ENCODE measurements around the gene LMBR1L. TPM values are rescaled to one million over a fixed set of nuclear protein-coding genes. Genes with fewer than 3 reads are reported as not detected.
A peak's percentile ranks its signal among the peaks of the same experiment; 100 is the strongest.

The LMBR1L gene
- total and polyA plus RNA-seq, 10 of the 15 experiments (the other 5 are each of a cell fraction or from before 2014, with no cell fraction given) = 2.1 to 42.6 (median 20.0) TPM

DNA sequence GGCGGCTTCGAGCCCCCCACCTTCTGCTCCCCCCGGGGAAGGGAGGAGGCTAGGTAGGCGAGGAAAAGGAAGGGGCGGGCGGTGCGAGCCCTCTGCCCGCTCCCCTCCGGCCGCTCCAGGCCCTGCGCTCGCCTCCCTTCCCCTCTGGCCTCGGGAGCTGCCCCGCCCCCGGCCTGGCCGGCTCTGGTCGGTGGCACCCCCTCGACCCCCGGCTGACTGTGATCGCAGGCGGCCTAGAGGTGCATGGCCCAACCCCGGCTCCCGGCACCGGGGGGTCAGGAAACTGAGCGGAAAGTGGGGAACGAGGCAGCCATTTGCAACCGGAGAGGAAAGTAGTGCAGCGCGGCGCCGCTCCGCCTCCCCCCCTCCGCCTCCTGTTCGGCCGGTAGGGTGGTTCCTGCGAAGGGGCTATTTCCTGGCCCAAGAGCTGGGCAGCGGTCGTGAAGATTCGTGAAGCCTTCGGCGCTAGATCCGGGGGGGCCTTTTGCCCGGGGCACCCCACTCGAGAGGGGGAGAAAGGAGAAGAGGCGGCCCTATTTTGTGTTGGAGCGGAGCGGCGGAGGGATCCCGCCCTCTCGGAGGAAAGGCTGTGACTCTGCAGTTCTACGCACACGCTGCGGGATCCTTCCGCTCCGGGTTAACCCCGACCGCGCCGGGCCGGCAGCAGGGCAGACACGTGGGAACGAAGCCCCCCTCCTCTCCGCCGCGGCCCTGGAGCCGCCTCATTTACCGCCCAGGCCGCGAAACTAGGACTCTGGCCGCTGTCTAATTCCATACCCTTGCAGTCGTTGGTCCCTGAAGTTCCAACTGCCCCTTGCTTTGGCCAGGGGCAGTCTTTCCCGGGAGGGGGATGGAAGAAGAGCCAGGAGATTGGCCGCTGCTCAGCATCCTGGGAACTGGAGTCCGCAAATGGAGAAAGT is 50.1 kb downstream of the LMBR1L start, which contains the start of gene KMT2D (continued):
- 0 out of 2 replicates have a peak, but pooled peaks have one; percentile 50 for TF ChIP-seq MTA3 (IDR thresholded peaks at IDR 0.05; ENCODE audit: borderline replicate concordance, low read length)
- 0 out of 4 replicates have a peak, but pooled peaks of 1 of the 2 experiments have one; percentile 6 for TF ChIP-seq CEBPB (IDR thresholded peaks at IDR 0.05; ENCODE audit: borderline replicate concordance in 1 of 2, low read depth in 2 of 2, low read length in 2 of 2)
- TF ChIP-seq MXI1 (IDR thresholded peaks at IDR 0.05; ENCODE audit: low read depth, low read length) = peak; percentile 94
- TF ChIP-seq, protein P1, sequence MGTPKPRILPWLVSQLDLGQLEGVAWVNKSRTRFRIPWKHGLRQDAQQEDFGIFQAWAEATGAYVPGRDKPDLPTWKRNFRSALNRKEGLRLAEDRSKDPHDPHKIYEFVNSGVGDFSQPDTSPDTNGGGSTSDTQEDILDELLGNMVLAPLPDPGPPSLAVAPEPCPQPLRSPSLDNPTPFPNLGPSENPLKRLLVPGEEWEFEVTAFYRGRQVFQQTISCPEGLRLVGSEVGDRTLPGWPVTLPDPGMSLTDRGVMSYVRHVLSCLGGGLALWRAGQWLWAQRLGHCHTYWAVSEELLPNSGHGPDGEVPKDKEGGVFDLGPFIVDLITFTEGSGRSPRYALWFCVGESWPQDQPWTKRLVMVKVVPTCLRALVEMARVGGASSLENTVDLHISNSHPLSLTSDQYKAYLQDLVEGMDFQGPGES (IDR thresholded peaks at IDR 0.05) = no peak
- peak; percentile 94 for TF ChIP-seq YY1 (IDR thresholded peaks at IDR 0.05; ENCODE audit: low read depth, low read length)
- no peak for TF ChIP-seq NFXL1 (IDR thresholded peaks at IDR 0.05; ENCODE audit: borderline replicate concordance)
- TF ChIP-seq, protein P2, sequence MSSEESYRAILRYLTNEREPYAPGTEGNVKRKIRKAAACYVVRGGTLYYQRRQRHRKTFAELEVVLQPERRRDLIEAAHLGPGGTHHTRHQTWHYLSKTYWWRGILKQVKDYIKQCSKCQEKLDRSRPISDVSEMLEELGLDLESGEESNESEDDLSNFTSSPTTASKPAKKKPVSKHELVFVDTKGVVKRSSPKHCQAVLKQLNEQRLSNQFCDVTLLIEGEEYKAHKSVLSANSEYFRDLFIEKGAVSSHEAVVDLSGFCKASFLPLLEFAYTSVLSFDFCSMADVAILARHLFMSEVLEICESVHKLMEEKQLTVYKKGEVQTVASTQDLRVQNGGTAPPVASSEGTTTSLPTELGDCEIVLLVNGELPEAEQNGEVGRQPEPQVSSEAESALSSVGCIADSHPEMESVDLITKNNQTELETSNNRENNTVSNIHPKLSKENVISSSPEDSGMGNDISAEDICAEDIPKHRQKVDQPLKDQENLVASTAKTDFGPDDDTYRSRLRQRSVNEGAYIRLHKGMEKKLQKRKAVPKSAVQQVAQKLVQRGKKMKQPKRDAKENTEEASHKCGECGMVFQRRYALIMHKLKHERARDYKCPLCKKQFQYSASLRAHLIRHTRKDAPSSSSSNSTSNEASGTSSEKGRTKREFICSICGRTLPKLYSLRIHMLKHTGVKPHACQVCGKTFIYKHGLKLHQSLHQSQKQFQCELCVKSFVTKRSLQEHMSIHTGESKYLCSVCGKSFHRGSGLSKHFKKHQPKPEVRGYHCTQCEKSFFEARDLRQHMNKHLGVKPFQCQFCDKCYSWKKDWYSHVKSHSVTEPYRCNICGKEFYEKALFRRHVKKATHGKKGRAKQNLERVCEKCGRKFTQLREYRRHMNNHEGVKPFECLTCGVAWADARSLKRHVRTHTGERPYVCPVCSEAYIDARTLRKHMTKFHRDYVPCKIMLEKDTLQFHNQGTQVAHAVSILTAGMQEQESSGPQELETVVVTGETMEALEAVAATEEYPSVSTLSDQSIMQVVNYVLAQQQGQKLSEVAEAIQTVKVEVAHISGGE (CRISPR knock-in tag; IDR thresholded peaks at IDR 0.05) = no peak
- TF ChIP-seq, protein P3, sequence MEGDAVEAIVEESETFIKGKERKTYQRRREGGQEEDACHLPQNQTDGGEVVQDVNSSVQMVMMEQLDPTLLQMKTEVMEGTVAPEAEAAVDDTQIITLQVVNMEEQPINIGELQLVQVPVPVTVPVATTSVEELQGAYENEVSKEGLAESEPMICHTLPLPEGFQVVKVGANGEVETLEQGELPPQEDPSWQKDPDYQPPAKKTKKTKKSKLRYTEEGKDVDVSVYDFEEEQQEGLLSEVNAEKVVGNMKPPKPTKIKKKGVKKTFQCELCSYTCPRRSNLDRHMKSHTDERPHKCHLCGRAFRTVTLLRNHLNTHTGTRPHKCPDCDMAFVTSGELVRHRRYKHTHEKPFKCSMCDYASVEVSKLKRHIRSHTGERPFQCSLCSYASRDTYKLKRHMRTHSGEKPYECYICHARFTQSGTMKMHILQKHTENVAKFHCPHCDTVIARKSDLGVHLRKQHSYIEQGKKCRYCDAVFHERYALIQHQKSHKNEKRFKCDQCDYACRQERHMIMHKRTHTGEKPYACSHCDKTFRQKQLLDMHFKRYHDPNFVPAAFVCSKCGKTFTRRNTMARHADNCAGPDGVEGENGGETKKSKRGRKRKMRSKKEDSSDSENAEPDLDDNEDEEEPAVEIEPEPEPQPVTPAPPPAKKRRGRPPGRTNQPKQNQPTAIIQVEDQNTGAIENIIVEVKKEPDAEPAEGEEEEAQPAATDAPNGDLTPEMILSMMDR (IDR thresholded peaks at IDR 0.05 in 2 of 3, conservative IDR thresholded peaks at IDR 0.05 in 1 of 3; ENCODE audit: control insufficient read depth in 2 of 3, extremely low read depth in 1 of 3, insufficient read depth in 1 of 3, low read depth in 3 of 3, low read length in 3 of 3) = peak in 1 of 3 experiments; percentile 28; a peak in 1 of 6 replicates
- TF ChIP-seq JUND (IDR thresholded peaks at IDR 0.05; ENCODE audit: low read depth, low read length) = no peak
- peak; percentile 87; the same call in 1 of the 2 replicates for TF ChIP-seq CBFB (IDR thresholded peaks at IDR 0.05; ENCODE audit: low read depth)
- peak; percentile 26; the same call in 1 of the 2 replicates for TF ChIP-seq RFX5 (IDR thresholded peaks at IDR 0.05; ENCODE audit: low read depth, low read length)
- TF ChIP-seq POLR2AphosphoS5 (IDR thresholded peaks at IDR 0.05; ENCODE audit: low read length) = peak; percentile 56; the same call in 1 of the 2 replicates
- TF ChIP-seq TCF7 (IDR thresholded peaks at IDR 0.05; ENCODE audit: borderline replicate concordance) = peak; percentile 78
- peak; percentile 61; the same call in 1 of the 2 replicates for TF ChIP-seq ZSCAN29 (IDR thresholded peaks at IDR 0.05)
- TF ChIP-seq CHD1 (IDR thresholded peaks at IDR 0.05; ENCODE audit: low read depth, low read length) = no peak
- peak; percentile 55; the same call in 1 of the 2 replicates for TF ChIP-seq GABPA (IDR thresholded peaks at IDR 0.05; ENCODE audit: low read depth)
- peak; percentile 98 for TF ChIP-seq CHD2 (IDR thresholded peaks at IDR 0.05; ENCODE audit: borderline replicate concordance, low read depth, low read length)
- no peak for TF ChIP-seq SMAD1 (IDR thresholded peaks at IDR 0.05; ENCODE audit: low read depth, partially characterized antibody)
- TF ChIP-seq BRCA1 (IDR thresholded peaks at IDR 0.05; ENCODE audit: low read depth, low read length) = peak; percentile 48
- TF ChIP-seq SIX5 (IDR thresholded peaks at IDR 0.05; ENCODE audit: low read depth, low read length, severe bottlenecking) = peak; percentile 29
- TF ChIP-seq RBBP5 (conservative IDR thresholded peaks at IDR 0.05) = 0 out of 2 replicates have a peak, but pooled peaks have one; percentile 48
- TF ChIP-seq ZZZ3 (IDR thresholded peaks at IDR 0.05; ENCODE audit: control insufficient read depth, insufficient read length, low read depth) = no peak
- TF ChIP-seq CREB1 (IDR thresholded peaks at IDR 0.05; ENCODE audit: low read depth) = peak; percentile 97

All from GM12878 (cell line).